Measurements from ENCODE around the gene KAZN.

DNA sequence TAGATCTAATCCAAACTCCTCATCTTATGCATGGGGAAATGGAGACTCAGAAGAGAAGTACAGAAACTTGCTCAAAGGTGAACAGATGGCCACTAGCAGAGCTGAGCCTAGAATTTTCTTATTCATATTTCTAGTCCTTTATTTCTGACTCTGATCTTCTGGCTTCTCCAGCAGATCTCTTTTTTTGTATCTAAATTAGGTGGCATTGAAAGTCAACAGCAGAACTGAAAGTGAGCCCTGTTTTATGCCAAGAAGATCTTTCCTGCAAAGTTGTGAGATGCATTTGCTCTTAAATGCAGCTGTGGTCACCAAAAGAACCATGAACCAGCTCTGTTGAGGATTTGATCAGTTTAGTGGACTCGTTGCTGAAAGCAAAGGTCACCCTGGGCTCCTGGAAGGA lies 75.5 kb downstream of the KAZN start:
- TF ChIP-seq TEAD4 (IDR thresholded peaks at IDR 0.05; ENCODE audit: borderline replicate concordance, insufficient read depth) (no peak), POLR2AphosphoS5 (IDR thresholded peaks at IDR 0.05; ENCODE audit: low read depth, low read length) (no peak)
- TF ChIP-seq, protein P1, sequence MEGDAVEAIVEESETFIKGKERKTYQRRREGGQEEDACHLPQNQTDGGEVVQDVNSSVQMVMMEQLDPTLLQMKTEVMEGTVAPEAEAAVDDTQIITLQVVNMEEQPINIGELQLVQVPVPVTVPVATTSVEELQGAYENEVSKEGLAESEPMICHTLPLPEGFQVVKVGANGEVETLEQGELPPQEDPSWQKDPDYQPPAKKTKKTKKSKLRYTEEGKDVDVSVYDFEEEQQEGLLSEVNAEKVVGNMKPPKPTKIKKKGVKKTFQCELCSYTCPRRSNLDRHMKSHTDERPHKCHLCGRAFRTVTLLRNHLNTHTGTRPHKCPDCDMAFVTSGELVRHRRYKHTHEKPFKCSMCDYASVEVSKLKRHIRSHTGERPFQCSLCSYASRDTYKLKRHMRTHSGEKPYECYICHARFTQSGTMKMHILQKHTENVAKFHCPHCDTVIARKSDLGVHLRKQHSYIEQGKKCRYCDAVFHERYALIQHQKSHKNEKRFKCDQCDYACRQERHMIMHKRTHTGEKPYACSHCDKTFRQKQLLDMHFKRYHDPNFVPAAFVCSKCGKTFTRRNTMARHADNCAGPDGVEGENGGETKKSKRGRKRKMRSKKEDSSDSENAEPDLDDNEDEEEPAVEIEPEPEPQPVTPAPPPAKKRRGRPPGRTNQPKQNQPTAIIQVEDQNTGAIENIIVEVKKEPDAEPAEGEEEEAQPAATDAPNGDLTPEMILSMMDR (IDR thresholded peaks at IDR 0.05) = no peak
